Subcutaneous abdominal adipose tissue (tissue), 5 donors: ENCODE measurements around the gene DKC1.
"Not testable (repeated sequence)": the region's sequence is repeated elsewhere in the genome, so short reads cannot be mapped to it uniquely, and the experiment has no call there.

Experiments
- H3K27ac ChIP-seq: one replicate; pipeline ENCODE4 v1.7.0; 2013; ENCODE audit warnings: low read depth, mild to moderate bottlenecking, inconsistent platforms, low read length, moderate library complexity
- H3K27me3 ChIP-seq, 5 donors: one replicate each; pipeline ENCODE4 v1.7.0; 2013; ENCODE audit warnings: low read length in 5 of 5, inconsistent platforms in 1 of 5; ENCODE audit not compliant: control insufficient read depth in 5 of 5, insufficient read depth in 4 of 5
- H3K36me3 ChIP-seq, 5 donors: one replicate each; pipeline ENCODE4 v1.7.0; 2013; ENCODE audit warnings: low read length in 5 of 5; ENCODE audit not compliant: control insufficient read depth in 5 of 5, insufficient read depth in 5 of 5
- H3K4me1 ChIP-seq, 5 donors: one replicate each; pipeline ENCODE4 v1.7.0; 2013; ENCODE audit warnings: low read length in 5 of 5, mild to moderate bottlenecking in 3 of 5, moderate library complexity in 1 of 5; ENCODE audit not compliant: control insufficient read depth in 5 of 5, insufficient read depth in 5 of 5
- H3K4me3 ChIP-seq, 5 donors: one replicate each; pipeline ENCODE4 v1.7.0; 2013; ENCODE audit warnings: low read length in 5 of 5, low read depth in 1 of 5
- H3K9ac ChIP-seq, 5 donors: one replicate each; pipeline ENCODE4 v1.7.0; 2013; ENCODE audit warnings: low read length in 5 of 5, mild to moderate bottlenecking in 4 of 5, moderate library complexity in 3 of 5
- H3K9me3 ChIP-seq, 5 donors: one replicate each; pipeline ENCODE4 v1.7.0; 2013; ENCODE audit warnings: low read length in 5 of 5; ENCODE audit not compliant: control insufficient read depth in 5 of 5
- donor health status: healthy.
- donor health status: healthy.
- donor health status: healthy.
- donor health status: healthy.
- donor health status: healthy.

The DKC1 gene

DNA sequence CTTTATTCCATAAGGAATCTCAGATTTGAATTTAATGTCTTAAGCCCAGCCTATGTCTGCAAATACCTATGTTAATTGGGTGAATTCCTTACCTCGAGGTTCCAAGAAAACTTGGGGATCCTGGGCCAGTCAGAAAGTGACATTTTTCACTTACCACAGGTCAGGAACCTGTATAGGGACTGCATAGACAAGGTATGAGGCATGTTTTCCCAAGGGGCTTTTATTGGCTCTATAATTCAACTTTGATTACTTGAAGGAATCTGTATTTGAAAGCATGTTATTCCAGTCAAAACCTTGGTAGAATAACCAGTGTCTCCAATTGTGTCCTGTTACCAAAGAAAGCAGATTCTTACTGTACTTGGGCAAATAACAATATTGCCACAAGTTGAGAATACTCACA, 51.1 kb downstream of the DKC1 start:
- H3K9me3 ChIP-seq, result no peaks in the 10 kb centered on the region
- no peaks in the 10 kb centered on the region for H3K4me1 ChIP-seq
- H3K36me3 ChIP-seq, result no peaks in the 10 kb centered on the region
- peaks cover 0 to 4% (median 0%) of the 10 kb centered on the region in 5 donors for H3K27me3 ChIP-seq
- no peak overlapping the region for H3K9ac ChIP-seq
- no peak overlapping the region for H3K27ac ChIP-seq
- H3K4me3 ChIP-seq, result no peak overlapping the region

DNA sequence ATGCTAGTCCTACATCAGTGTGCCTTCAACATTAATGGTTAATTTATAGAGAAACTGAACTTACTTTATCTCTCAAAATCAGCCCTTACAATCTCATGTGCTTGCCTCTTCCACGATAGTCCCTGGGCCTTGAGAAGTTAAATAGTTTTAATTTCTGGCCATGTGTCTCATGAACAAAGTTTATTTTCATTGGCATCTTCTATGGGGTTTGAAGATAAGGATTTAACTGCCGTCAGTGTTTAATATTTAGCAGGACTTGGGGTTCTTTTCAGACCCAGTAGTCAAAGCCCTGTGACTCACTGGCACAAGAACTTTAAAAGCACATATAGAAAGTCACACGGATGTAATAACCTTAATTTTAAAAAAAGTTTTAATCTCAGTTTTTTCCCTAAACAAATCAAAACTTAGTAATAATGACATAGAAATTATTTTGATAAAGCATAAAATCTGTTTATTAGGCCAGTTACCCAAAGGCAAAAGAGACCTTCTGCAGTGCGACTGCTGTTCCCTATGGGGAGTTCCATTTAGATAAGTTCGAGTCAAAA, 52.7 kb downstream of the DKC1 start:
- no peak overlapping the region for H3K9ac ChIP-seq
- H3K36me3 ChIP-seq, result no peaks in the 10 kb centered on the region
- no peak overlapping the region for H3K27ac ChIP-seq
- peaks cover 0 to 8% (median 0%) of the 10 kb centered on the region in 5 donors for H3K27me3 ChIP-seq
- H3K9me3 ChIP-seq, result no peaks in the 10 kb centered on the region
- no peak overlapping the region for H3K4me3 ChIP-seq
- no peaks in the 10 kb centered on the region for H3K4me1 ChIP-seq

DNA sequence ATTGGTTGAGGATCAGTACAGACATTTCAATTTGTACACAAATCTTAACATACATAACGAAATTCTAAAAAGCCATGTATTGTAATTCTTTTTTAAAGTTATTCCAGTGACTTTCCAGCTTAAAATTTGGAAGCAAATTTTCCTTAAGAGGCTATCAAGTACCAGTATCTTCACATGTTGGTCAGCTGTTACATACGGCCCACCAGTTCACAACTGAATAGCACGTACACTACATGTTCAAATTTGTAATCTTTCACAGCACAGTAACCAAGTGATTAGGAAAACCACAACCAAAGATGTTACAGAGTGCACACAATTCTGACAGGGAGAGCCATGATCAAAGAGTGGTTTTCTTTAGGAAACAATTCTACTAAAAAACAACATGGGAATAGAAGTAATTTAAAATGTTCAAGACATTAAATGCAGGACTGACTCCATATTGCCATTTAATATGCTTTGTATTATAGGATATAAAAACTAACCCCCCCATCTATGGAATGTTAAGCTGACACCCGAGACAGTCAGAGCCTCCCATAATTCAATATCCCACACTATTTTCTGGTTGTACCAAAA, 53.7 kb downstream of the DKC1 start:
- not testable (repeated sequence) for H3K4me3 ChIP-seq, H3K9ac ChIP-seq, H3K9me3 ChIP-seq, H3K27ac ChIP-seq, H3K4me1 ChIP-seq, H3K36me3 ChIP-seq, H3K27me3 ChIP-seq

DNA sequence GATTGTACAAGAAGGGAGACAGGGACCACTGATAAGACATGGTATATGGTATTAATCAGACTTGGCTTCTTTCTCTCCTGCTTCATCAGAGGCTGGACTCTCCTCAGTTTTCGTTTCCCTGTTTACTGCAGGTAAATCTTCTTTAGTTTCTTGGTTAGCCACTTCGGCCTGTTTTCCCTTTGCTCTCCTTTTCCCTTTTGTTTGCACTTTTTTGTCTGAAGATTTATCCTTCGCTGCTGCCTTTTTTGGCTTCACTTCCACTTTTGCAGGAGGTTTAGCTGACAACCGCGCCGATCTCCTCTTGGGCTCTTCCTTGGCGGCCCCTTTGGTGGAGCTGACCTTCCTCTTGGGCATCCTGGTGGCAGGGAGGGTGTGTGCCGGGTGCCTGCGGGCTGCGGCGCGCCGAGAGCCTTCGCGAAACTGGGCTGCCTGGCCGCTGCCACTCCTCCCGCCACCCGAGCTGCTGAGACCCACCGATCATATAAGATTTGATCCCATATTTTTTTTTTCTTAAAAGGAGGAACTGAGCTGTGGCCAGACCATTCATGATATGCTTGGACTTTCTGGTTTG, 54.5 kb downstream of the DKC1 start:
- not testable (repeated sequence) for H3K36me3 ChIP-seq, H3K27ac ChIP-seq, H3K4me1 ChIP-seq, H3K27me3 ChIP-seq, H3K9ac ChIP-seq, H3K4me3 ChIP-seq, H3K9me3 ChIP-seq

DNA sequence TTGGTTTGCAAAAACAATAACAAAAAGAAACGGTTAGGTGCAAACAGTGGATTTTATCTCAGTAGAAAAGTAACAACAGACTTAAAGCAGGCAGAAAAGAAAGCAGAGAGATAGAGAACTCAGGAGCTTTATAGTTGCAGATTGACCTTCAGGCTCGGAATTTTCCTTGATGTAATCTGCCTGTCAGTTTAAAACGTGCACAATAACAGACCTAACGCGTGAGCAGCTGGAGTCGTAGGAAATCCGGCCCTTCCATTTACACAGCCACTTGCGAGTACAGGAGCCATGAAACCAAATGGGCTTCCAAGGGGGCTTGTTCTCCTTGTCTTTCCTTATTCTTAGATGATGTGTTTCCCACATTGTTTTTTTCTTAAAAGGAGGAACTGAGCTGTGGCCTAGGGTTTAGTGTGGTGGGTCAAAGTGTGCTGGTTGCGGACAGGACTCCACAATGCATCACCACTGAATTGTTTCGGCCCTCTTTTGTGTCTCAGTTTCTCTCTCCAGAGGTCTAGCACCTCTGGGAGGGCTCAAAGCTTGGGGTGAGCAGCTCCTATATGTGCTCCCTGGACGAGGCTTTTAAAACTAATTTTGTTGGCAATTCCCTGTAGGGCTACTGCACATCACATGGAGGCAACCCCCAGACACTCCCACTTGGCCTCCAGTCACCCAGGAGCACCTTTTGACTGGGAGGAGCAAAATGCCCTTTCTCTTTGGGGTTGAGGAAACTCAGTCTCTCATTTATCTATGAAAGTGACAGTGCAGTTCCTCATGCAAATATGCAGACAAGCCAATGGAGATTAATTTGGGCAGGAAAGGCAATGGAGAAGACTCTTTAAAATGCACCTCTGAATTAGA, 56.5 kb downstream of the DKC1 start:
- H3K9me3 ChIP-seq, result no peaks in the 10 kb centered on the region
- H3K9ac ChIP-seq, result no peak overlapping the region
- H3K4me3 ChIP-seq, result no peak overlapping the region
- no peaks in the 10 kb centered on the region for H3K36me3 ChIP-seq
- H3K4me1 ChIP-seq, result no peaks in the 10 kb centered on the region
- H3K27ac ChIP-seq, result no peak overlapping the region
- H3K27me3 ChIP-seq, result peaks cover 0 to 4% (median 0%) of the 10 kb centered on the region in 5 donors

DNA sequence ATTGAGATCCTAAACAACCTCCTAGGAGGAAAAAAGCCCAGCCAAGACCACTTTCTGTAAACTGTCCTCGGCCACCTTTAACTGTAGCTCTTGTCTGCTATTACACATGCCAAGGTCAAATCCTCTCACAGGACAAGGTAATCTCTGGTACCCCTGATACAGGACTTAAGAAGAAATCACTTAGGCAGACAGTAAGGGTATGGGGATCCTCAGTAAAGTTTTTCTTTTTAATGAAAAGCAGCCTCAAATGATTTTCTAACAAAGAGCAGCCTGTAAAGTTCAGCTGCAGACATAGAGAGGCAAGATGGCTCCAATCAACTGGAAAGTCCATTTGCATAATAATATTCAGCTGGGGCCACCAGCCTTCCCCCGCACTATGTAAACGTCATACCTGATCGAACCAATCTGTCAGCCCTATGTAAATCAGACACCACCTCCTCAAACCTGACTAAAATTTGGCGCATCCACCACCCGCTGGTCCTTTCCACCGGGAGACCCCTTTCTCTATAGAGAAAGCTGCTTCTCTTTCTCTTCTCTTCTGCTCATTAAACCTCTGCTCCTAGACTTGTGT, 57.2 kb downstream of the DKC1 start:
- H3K36me3 ChIP-seq, result no peaks in the 10 kb centered on the region
- no peak overlapping the region for H3K4me3 ChIP-seq
- no peaks in the 10 kb centered on the region for H3K4me1 ChIP-seq
- H3K9me3 ChIP-seq, result no peaks in the 10 kb centered on the region
- peaks cover 0 to 4% (median 0%) of the 10 kb centered on the region in 5 donors for H3K27me3 ChIP-seq
- H3K9ac ChIP-seq, result no peak overlapping the region
- H3K27ac ChIP-seq, result no peak overlapping the region

DNA sequence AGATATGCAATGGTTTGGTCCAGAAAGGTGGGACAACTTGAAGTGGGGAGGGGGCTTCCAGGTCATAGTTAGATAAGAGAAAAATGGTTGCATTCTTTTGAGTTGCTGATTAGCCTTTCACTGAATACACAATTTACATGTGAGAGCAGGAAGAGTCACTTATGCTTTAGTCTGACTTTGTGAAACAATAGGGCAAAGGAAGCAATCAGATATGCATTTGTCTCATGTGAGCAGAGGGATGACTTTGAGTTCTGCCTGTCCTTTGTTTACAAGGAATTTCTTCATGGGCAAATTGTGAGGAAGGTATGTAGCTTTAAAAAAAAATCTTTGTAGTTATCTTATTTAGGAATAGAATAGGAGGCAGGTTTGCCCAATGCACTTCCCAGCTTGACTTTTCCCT, 58.9 kb downstream of the DKC1 start:
- no peaks in the 10 kb centered on the region for H3K9me3 ChIP-seq
- H3K27me3 ChIP-seq, result peaks cover 0 to 4% (median 0%) of the 10 kb centered on the region in 5 donors
- H3K9ac ChIP-seq, result no peak overlapping the region
- no peaks in the 10 kb centered on the region for H3K36me3 ChIP-seq
- H3K4me1 ChIP-seq, result no peaks in the 10 kb centered on the region
- no peak overlapping the region for H3K4me3 ChIP-seq
- H3K27ac ChIP-seq, result no peak overlapping the region

DNA sequence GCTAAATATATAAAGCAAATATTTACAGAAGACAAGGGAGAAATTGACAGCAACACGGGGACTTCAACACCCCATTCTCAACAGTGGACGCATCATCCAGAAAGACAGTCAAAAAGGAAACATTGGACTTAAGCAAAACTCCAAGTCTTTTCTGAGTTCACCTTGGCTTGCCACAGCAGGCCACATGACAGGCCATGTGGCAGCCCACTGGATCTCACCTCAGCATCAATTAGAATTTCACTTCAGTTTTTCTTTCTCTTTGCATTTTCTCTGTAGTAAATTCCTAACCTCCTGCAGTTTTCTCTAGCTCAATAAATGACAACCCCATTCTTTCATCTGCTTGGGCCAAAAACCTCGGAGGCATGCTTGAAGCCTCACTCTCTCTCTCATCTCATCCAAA, 59.4 kb downstream of the DKC1 start:
- H3K27me3 ChIP-seq, result peaks cover 0 to 4% (median 0%) of the 10 kb centered on the region in 5 donors
- H3K4me3 ChIP-seq, result no peak overlapping the region
- H3K27ac ChIP-seq, result no peak overlapping the region
- no peak overlapping the region for H3K9ac ChIP-seq
- no peaks in the 10 kb centered on the region for H3K9me3 ChIP-seq
- no peaks in the 10 kb centered on the region for H3K4me1 ChIP-seq
- H3K36me3 ChIP-seq, result peaks cover 0 to 3% (median 0%) of the 10 kb centered on the region in 5 donors

DNA sequence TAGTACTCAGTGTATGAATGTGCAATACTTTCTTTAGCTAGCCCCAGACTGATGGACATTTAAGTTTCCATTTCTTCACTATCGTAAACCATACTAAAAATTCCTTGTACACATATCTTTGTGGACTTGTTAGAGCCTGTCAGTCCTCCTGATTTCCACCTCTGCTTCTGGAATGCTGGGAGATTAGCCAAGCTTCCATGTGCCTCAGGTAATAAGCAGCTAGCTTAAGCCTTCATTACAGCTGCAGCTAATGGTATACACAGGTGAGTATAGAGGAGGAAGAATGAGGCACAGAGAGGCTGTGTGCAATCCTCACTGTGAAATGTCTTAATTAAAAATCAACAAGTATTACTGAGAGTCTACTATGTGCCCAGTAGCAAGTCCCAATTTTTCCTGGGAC, 62.0 kb downstream of the DKC1 start:
- no peaks in the 10 kb centered on the region for H3K9me3 ChIP-seq
- H3K4me1 ChIP-seq, result no peaks in the 10 kb centered on the region
- no peak overlapping the region for H3K4me3 ChIP-seq
- no peak overlapping the region for H3K9ac ChIP-seq
- H3K36me3 ChIP-seq, result peaks cover 0 to 3% (median 0%) of the 10 kb centered on the region in 5 donors
- no peaks in the 10 kb centered on the region for H3K27me3 ChIP-seq
- no peak overlapping the region for H3K27ac ChIP-seq

DNA sequence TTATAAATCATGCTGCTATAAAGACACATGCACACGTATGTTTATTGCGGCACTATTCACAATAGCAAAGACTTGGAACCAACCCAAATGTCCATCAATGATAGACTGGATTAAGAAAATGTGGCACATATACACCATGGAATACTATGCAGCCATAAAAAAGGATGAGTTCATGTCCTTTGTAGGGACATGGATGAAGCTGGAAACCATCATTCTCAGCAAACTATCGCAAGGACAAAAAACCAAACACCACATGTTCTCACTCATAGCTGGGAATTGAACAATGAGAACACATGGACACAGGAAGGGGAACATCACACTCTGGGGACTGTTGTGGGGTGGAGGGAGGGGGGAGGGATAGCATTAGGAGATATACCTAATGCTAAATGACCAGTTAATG, 62.9 kb downstream of the DKC1 start:
- H3K9me3 ChIP-seq, H3K9ac ChIP-seq, H3K27ac ChIP-seq, H3K4me3 ChIP-seq, H3K4me1 ChIP-seq, H3K36me3 ChIP-seq, H3K27me3 ChIP-seq: not testable (repeated sequence)
